Renal pelvis (tissue), 12 donors: ENCODE data around the gene PIANP. TPM values are rescaled to one million over a fixed set of nuclear protein-coding genes. Genes with fewer than 3 reads are reported as not detected.
"Not testable (repeated sequence)": the region's sequence is repeated elsewhere in the genome, so short reads cannot be mapped to it uniquely, and the experiment has no call there.

Experiments
- DNase-seq: peaks from one replicate; pipeline ENCODE4 v3.0.0-alpha.2; 2013
- long read RNA-seq, 16 experiments: transcript quantifications; one replicate each; lab custom pipeline, GENCODE V29; 2026
- polyA plus RNA-seq, 3 donors: library from polyadenylated mRNA; unstranded; fragments of 120-200 nt; gene quantifications; one replicate each; pipeline ENCODE4 v1.2.1, GENCODE V29; 2013; ENCODE audit not compliant: insufficient read length in 3 of 3

PIANP gene, protein sequence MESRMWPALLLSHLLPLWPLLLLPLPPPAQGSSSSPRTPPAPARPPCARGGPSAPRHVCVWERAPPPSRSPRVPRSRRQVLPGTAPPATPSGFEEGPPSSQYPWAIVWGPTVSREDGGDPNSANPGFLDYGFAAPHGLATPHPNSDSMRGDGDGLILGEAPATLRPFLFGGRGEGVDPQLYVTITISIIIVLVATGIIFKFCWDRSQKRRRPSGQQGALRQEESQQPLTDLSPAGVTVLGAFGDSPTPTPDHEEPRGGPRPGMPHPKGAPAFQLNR
- polyA plus RNA-seq: 10 to 100 TPM; 12.8 to 15.3 (median 14.3) TPM
- long read RNA-seq, donor 1, partial matches to known transcripts: 0 of 2 reads
- long read RNA-seq, donor 1, other reads (novel, unspliced or antisense): 0 of 2 reads
- long read RNA-seq, donor 2, partial matches to known transcripts: 0 of 5 reads
- long read RNA-seq, donor 2, other reads (novel, unspliced or antisense): 0 of 5 reads
- long read RNA-seq, donor 3, partial matches to known transcripts: 0 of 2 reads
- long read RNA-seq, donor 3, other reads (novel, unspliced or antisense): 0 of 2 reads
- long read RNA-seq, donor 4, partial matches to known transcripts: 0 of 3 reads
- long read RNA-seq, donor 4, other reads (novel, unspliced or antisense): 0 of 3 reads
- long read RNA-seq, donor 5: 0 reads
- long read RNA-seq, donor 6, transcript PIANP-202 (5 exons, 2,695 nt): major isoform, 6 of 6 reads
- long read RNA-seq, donor 6, partial matches to known transcripts: 0 of 6 reads
- long read RNA-seq, donor 6, other reads (novel, unspliced or antisense): 0 of 6 reads
- long read RNA-seq, donor 7, partial matches to known transcripts: 0 of 1 reads
- long read RNA-seq, donor 7, other reads (novel, unspliced or antisense): 0 of 1 reads
- long read RNA-seq, donor 8, partial matches to known transcripts: 0 of 1 reads
- long read RNA-seq, donor 8, other reads (novel, unspliced or antisense): 0 of 1 reads
- long read RNA-seq, donor 9, partial matches to known transcripts: 0 of 2 reads
- long read RNA-seq, donor 9, other reads (novel, unspliced or antisense): 0 of 2 reads
- long read RNA-seq, donor 10, partial matches to known transcripts: 11 of 14 reads
- long read RNA-seq, donor 10, other reads (novel, unspliced or antisense): 0 of 14 reads
- long read RNA-seq, donor 11, partial matches to known transcripts: 0 of 2 reads
- long read RNA-seq, donor 11, other reads (novel, unspliced or antisense): 0 of 2 reads
- long read RNA-seq, donor 12, transcript PIANP-202 (5 exons, 2,695 nt): major isoform, 5 of 14 reads
- long read RNA-seq, donor 12, partial matches to known transcripts: 9 of 14 reads
- long read RNA-seq, donor 12, other reads (novel, unspliced or antisense): 0 of 14 reads
- long read RNA-seq, donor 13, partial matches to known transcripts: 0 of 1 reads
- long read RNA-seq, donor 13, other reads (novel, unspliced or antisense): 0 of 1 reads
- long read RNA-seq, donor 14: 0 reads
- long read RNA-seq, donor 15, transcript PIANP-202 (5 exons, 2,695 nt): major isoform, 6 of 7 reads
- long read RNA-seq, donor 15, partial matches to known transcripts: 0 of 7 reads
- long read RNA-seq, donor 15, other reads (novel, unspliced or antisense): 0 of 7 reads
- long read RNA-seq, donor 16, partial matches to known transcripts: 0 of 2 reads
- long read RNA-seq, donor 16, other reads (novel, unspliced or antisense): 0 of 2 reads

DNA sequence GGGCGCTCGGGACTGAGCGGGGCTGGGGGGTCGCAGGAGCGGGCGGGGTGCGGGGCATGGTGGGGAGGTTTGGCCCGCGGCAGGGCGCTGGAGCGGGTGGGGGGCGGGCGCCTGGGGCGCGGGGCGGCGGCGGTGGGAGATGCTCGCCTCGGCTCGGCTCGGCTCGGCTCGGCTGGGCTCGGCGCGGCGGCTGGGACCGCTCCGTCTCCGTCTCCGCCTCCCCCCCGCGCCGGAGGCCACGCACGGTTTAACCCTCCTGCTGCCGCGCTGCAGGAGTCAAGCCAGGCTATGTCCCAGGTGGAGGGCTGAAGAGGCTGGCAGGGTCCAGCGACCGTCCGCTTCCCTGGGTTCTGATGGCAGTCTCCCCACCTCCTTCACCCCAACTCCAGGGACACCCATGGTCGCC is at the start of gene PIANP:
PIANP (minus strand) TSS at position 170 of the 406 bp plus-strand sequence. CDS start 2,754 bp downstream, outside the sequence.
- peak; percentile 75 for DNase-seq

DNA sequence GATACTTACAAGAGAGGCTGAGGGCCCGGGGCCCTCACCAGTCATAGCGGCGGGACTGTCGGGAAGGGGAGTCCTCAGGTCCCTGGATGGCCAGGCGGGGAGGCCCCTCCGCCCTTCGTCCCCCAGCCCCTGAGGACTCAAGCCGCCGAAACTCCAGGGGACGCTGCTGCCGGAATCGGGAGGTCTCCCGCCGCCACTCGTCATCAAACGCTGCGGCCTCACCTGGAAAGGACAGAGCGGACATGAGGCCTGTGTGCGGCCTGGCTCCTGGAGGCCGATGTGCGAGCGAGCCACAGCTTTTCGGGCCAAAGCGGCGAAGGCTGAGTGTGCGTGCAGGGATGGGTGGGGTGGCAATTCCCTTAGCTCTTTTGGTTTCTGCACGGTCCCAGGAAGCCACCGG is 48.1 kb upstream of the PIANP start:
- no peak for DNase-seq

DNA sequence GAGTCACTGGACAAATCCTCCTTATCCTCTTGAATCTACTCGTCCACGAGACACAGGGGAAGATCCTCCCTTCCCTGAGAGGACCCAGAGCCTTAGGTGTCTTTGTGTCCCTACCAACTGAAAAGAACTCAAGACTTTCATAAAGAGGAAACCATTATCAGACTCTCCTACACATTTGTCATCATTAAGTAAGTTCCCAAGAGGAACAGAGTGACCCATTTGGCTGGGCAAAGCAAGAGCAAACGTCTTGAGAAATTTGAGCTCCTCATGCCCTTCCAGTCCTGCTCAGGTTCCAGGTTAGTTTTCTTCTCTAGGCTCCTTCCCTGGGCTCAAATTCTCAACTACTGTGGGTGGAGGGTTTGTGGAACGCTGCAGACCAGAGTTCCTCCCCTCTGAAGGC is 46.6 kb upstream of the PIANP start:
- no peak for DNase-seq

DNA sequence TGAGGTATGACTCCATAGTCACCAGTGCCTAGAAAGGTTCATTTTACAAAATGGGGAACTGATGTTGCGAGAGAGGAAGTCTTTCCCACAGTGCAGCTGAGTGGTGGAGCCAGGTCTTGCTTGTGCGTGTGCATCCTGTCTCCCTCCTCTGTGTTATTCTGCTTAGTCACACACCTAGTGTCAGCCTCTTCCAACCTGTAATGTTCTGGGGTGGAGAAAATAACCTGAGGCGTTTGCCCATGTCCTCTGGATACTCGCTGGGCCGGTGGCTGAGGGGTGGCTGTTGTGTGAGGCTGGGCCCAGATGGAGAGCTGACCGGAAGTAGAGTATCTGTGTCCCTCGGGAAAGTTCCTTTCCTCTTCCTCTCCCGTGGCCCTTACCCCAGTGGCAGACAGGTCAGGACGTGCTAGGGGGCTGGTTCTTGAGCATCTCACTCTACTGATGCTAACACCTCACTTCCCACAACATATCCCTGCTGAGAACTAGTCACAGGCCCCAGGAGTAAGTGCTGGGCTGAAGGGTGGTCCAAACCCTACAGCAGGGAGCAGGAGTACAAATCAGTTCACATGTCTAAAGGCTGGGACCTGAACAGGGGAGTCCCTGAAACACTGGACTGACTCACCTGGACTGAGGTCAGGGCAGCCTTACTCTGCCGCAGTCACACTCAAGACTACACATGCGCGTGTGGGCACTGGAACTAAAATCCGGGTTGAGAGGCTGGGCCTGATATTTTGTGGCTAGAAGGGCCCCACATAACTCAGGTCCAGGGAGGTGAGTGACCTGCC is 45.3 kb upstream of the PIANP start:
- no peak for DNase-seq

DNA sequence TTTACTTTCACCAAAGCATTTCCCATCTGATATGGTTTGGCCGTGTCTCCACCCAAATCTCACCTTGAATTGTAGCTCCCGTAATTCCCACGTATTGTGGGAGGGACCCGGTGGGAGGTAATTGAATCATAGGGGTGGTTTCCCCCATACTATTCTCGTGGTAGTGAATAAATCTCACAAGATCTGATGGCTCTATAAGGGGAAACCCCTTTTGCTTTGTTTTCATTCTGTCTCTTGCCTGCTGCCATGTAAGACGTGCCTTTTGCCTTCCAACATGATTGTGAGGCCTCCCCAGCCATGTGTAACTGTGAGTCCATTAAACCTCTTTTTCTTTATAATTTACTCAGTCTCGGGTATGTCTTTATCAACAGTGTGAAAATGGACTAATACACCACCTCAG is 42.7 kb upstream of the PIANP start:
- DNase-seq: not testable (repeated sequence)

DNA sequence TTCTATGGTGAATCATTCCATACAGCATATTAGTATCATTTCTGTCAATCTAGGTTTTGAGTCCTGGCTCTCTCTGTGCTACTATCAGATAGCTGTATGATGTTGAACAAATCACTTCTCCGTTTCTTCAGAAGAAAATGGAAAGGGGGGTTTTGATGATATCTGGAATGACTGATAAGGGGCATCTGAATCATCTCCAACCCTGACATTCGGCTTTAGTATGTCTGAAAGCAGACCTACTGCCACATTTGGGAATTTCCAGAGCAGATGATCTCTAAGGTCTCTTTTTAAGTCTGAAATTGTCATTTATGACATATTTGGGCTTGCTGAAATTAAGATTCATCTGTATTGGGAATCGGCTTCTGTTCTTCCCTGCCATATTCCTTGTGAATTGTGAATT is 42.2 kb upstream of the PIANP start:
- DNase-seq: no peak

DNA sequence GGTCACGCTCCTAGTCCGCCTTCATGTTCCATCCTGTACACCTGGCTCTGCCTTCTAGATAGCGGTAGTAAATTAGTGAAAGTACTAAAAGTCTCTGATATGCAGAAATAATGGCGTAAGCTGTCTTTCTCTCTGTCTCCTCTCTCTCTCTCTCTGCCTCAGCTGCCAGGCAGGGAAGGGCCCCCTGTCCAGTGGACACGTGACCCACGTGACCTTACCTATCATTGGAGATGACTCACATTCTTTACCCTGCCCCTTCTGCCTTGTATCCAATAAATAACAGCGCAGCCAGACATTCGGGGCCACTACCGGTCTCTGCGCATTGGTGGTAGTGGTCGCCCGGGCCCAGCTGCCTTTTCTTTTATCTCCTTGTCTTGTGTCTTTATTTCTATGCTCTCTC is 41.5 kb upstream of the PIANP start:
- DNase-seq: not testable (repeated sequence)

DNA sequence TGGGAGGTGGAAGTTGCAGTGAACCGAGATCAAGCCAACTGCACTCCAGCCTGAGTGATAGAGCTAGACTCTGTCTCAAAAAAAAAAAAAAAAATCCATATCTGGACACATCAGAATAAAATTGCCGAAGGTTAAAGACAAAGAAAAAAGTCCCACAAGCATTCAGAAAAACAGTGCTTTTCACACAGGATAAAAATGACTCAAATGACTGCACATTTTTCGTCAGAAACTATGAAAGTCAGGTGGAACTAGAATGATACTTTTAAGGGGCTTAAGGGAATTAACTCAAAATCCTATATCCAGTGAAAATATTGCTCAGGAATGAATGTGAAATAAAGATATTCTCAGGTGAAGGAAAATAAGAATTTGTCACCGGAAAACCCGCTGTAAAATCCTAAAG is 36.1 kb upstream of the PIANP start:
- no peak for DNase-seq

DNA sequence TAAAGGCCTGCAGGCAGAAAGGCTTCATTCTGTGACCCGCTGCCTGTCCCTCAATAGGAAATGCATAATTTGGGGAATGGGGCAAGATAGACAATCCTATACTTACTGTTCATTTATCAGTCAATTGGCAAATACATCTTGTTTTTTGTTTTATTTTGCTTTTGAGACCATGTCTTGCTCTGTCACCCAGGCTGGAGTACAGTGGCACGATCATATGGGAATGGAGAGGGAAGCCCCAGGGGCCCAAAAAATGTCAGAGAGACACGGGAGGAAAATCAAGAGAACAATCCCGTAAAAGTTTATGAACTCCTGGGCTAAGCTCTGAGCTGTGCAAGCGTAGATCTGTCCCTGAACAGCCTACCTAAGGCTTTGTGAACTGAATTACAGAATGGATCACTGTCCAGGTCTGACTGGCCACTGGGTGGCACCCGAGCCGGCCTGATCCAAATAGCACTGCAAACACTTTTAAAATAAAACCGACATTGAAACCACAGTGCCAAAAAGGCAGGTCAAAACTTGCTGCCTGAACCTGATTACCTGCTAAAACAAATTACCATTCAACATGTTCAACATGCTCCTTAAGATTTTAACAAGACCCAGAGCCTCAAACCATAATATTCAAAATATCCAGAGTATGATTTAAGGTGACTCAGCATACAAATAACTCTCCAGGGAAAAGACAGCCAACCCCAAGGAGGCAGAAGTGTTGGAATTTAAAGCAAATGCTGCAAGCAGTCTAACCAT is 35.0 kb upstream of the PIANP start:
- peak; percentile 57 for DNase-seq

DNA sequence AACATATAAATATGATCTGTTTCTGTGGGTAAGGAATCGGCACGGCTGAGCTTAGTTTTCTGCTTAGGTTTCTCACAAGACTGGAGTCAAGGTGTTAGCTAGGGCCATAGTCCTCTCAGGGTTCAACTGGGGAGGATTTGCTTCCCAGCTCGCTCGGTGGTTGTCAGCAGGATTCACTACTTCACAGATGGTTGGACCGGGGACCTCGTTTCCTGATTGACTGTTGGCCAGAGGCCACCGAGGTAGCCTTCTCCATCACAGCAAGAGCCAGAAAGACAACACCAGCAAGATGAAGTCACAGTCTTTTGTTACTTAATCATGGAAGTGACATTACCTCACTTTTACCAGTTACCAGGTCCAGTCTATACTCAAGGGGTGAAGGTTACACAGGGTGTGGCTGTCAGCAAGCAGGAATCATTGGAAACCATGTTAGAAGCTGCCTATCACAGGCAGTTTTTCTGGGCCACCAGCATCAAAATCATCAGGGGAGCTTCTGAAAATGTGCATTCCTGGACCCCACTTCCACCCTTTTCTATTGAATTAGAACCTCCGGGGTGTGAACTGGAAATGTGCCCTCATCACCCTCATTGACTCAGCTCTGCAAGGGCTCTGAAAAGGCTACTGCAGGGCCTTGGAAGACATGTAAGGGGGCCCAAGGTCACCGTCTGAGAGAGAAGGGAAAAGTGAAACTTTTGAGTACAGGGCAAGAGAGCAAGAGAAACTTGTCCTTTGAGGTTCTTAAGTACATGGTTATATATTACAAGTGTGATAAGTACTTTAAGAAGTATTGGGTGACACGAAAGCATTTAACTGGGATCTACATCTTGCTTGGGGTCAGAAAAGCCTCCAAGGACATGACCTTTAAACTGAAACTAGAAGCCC is 34.1 kb upstream of the PIANP start:
- no peak for DNase-seq

DNA sequence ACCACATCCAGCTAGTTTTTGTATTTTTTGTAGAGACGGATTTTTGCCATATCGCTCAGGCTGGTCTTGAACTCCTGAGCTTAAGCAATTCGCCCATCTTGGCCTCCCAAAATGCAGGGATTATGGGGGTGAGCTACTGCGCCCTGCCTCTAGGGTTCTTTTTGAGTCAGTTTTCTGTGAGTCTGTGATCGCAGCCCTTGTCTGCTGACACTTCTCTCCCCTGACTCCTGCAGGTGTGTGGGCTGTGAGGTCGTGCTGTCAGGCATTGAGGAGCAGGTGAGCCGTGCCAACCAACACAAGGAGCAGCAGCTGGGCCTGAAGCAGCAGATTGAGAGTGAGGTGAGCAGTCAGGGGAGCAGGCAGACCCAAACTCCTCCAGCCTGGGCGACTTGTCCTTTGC is 29.6 kb upstream of the PIANP start:
- no peak for DNase-seq

DNA sequence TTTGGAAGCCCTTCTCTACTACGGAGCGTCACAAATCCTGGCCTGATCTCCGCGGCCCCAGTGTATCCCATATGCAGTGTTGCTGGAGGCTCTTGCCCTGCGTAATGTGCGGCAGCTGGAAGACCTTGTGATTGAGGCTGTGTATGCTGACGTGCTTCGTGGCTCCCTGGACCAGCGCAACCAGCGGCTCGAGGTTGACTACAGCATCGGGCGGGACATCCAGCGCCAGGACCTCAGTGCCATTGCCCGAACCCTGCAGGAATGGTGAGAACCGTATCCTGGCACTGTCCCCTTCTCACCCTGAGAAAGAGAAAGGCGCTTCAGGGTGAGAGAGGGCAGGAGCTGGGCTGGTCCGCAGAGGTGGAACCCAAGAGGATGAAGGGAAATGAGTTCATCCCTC is 28.6 kb upstream of the PIANP start:
- no peak for DNase-seq

DNA sequence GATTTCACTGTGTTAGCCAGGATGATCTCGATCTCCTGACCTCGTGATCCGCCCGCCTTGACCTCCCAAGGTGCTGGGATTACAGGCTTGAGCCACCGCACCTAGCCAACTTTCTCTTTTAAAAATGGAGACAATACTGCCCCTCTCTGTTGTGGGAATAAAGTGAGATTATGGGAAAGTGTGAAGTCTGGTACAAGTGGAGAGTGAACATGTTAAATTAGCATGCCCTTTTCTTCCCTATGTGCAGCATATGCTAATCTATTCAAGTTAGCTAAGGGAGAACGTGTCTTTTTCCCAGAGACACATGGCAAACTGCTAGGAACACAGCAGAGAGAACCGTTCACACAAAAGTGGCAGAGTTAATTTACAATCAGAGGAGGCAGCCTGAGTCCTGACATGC is 24.7 kb upstream of the PIANP start:
- no peak for DNase-seq

DNA sequence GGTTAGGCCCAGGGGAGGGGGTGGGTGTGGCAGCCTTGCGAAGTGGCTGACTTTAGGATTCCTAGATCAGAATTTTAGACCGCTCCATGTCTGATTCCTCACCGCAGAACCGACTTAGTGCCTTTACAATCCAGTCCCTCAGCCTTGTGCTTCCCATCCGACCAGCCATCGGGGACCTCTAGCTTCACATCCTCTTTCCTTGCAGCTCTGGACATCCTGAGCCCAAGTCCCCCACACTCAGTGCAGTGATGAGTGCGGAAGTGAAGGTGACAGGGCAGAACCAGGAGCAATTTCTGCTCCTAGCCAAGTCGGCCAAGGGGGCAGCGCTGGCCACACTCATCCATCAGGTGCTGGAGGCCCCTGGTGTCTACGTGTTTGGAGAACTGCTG is 23.8 kb upstream of the PIANP start:
- DNase-seq: peak; percentile 10

DNA sequence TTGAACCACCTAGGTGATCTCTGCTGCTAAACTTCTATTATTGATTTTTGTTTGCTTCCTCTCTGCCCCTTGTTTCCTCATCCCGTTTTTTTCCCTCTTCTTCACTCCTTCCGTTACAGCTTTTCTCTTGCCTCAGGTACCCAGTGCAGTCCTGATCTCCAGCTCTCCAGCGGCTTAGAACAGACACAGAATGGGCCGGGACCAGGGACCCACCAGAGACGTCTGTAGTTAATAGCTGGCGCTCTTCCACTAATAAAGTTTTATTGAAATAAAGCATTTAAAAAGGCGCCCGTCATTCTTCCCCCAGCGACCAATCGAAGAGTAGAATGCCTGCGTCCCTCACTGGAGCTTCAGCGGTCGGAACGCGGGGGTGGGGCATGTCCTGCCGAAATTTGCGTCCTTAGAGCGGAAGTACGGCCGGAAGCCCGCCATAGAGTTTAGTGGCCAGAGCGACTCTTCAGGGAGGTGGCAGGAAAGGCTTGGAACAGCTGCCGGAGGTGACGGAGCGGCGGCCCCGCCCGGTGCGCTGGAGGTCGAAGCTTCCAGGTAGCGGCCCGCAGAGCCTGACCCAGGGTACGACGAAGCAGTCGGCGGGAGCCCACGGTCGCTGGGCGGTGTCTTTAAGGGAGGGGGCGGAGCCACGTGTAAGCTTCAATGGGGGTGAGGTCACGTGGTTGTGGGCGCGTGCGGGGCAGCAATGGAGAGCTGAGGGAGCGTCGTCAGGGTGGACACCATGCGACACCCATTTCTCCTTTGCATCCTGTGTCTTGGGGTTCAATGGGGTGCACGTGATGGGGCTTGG is 23.2 kb upstream of the PIANP start, which contains the start of gene COPS7A:
COPS7A (plus strand) TSS at position 440 of the 802 bp plus-strand sequence. CDS start 611 bp downstream, outside the sequence.
- peak; percentile 98 for DNase-seq

DNA sequence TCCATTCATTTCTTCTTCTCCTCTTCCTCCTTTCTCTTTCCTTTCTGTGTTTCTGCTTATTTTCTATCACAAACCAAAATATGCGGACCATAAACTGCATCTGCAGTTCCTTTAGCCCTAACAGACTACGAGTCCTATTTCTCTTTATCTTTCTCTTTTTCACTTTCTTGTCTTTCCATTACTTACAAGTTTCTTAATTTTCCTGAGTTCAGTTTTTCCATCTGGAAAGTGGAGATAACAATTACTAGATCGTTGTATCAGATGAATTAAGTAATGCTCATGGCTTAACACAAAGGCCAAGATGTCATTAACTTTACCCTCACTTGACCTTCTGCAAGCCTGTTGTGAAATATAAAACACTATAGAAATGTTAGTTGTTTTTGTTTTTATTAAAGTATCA is 22.2 kb upstream of the PIANP start:
- DNase-seq: no peak

DNA sequence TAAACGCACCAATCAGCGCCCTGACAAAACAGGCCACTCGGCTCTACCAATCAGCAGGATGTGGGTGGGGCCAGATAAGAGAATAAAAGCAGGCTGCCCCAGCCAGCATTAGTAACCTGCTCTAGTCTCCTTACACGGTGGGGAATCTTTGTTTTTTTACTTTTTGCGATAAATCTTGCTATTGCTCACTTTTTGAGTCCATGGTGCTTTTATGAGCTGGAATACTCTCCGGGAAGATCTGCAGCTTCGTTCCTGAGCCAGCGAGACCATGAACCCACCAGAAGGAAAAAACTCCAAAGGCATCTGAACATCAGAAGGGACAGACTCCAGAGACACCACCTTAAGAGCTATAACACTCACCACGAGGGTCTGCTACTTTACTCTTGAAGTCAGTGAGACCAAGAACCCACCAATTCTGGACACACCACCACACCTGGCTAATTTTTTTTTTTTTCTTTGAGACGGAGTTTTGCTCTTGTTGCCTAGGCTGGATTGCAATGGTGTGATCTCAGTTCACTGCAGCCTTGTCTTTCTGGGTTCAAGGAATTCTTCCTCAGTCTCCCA is 16.3 kb upstream of the PIANP start:
- no peak for DNase-seq
